ENCODE data around the gene INPP5D. TPM values are rescaled to one million over a fixed set of nuclear protein-coding genes. Genes with fewer than 3 reads are reported as not detected.

Gene INPP5D
- polyA plus RNA-seq, 1 of the 3 experiments (the other 2 are of a cell fraction) = 1.3 TPM

DNA sequence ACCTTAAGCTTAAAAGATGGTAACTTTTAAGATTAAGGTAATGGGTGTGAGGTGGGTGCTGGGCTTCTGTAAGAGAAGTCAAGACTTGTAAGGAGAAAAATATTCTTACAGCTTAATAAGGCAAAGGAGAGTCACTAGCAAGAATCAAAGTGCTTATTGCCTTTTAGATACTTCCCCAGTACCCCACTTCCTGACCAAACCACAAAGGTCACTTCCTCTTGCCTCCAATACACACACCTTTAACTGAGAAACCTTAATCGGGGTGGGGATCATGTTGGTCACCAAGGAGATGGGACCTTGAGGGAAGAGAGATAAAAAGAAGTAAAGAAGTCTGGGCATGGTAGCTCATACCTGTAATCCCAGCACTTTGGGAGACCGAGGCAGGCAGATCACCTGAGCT is 180.8 kb downstream of the INPP5D start:
- Histone ChIP-seq H3F3A (replicated peaks; ENCODE audit: insufficient read depth) (no peaks in the 10 kb centered on the region), H2AFZ (ENCODE audit: low read depth) (no peak overlapping the region), H3K4me2 (no peak overlapping the region), H4K20me1 (ENCODE audit: insufficient read depth) (no peaks in the 10 kb centered on the region), H3K36me3 (replicated peaks in 1 of 2; ENCODE audit: control insufficient read depth in 1 of 2, insufficient read depth in 2 of 2, low read length in 1 of 2) (no peaks in the 10 kb centered on the region), H3K79me2 (ENCODE audit: insufficient read depth) (no peaks in the 10 kb centered on the region), H3K4me1 (ENCODE audit: control insufficient read depth in 1 of 2, insufficient read depth in 2 of 2, low read depth in 1 of 2, low read length in 1 of 2) (no peaks in the 10 kb centered on the region), H3K4me3 (ENCODE audit: low read depth in 2 of 2, low read length in 1 of 2) (no peak overlapping the region), H3K9ac (no peak overlapping the region), H3K27me3 (ENCODE audit: insufficient read depth) (no peaks in the 10 kb centered on the region), H3K27ac (ENCODE audit: low read depth in 2 of 2, low read length in 1 of 2) (no peak overlapping the region), H3K9me2 (no peaks in the 10 kb centered on the region), H3K9me3 (no peaks in the 10 kb centered on the region)
- CTCF ChIA-PET = interaction anchor here (3.1 kb wide), 1 partner anchor 10 kb away, joined by 13 read pairs; the partner anchor contains the start of gene ATG16L1
- 31% methylated on average over 2 of the region's 2 CpGs for WGBS (ENCODE audit: low lambda C conversion rate)
- POLR2A ChIA-PET = no interaction called here
- no peak for DNase-seq
- no peak for TF ChIP-seq GATA2 (CRISPR knock-in tag; IDR thresholded peaks at IDR 0.05)
- TF ChIP-seq, protein P1, sequence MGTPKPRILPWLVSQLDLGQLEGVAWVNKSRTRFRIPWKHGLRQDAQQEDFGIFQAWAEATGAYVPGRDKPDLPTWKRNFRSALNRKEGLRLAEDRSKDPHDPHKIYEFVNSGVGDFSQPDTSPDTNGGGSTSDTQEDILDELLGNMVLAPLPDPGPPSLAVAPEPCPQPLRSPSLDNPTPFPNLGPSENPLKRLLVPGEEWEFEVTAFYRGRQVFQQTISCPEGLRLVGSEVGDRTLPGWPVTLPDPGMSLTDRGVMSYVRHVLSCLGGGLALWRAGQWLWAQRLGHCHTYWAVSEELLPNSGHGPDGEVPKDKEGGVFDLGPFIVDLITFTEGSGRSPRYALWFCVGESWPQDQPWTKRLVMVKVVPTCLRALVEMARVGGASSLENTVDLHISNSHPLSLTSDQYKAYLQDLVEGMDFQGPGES (IDR thresholded peaks at IDR 0.05; ENCODE audit: low read depth, low read length) = no peak
- no peak for TF ChIP-seq RFX5 (IDR thresholded peaks at IDR 0.05; ENCODE audit: low read length)
- no peak for TF ChIP-seq ELF1 (IDR thresholded peaks at IDR 0.05)
- no peak for TF ChIP-seq POLR2AphosphoS5 (IDR thresholded peaks at IDR 0.05; ENCODE audit: low read depth, low read length)
- TF ChIP-seq TAF1 (IDR thresholded peaks at IDR 0.05; ENCODE audit: borderline replicate concordance, low read depth, low read length) = no peak

DNA sequence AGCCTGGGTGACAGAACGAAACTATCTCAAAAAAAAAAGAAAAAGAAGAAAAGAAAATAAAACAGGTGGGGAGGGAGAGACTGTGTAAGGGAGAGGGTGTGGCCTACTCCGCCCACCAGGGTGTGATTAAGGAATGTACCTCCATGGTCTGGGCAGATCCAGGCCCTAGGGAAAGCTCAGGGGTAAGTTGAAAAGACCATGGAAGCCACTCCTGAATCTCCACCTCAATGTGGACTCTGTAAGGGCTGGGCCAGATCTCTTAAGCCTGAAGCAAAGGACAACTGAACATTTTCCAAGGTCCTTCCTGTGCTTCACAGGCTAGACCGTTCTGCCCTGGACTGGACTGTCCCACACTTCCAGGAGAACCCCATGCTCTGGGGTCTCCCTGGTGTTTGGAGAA is 181.7 kb downstream of the INPP5D start:
- CTCF ChIA-PET = interaction anchor here (0.7 to 3.1 kb wide), 2 partner anchors 9 to 188 kb away, joined by 3 to 13 read pairs; partner anchors contain the start of gene ATG16L1
- Histone ChIP-seq H3K4me2 (no peak overlapping the region), H3K27me3 (ENCODE audit: insufficient read depth) (no peaks in the 10 kb centered on the region), H3F3A (replicated peaks; ENCODE audit: insufficient read depth) (no peaks in the 10 kb centered on the region), H2AFZ (ENCODE audit: low read depth) (no peak overlapping the region), H3K9me2 (no peaks in the 10 kb centered on the region), H3K4me3 (ENCODE audit: low read depth in 2 of 2, low read length in 1 of 2) (no peak overlapping the region), H3K36me3 (replicated peaks in 1 of 2; ENCODE audit: control insufficient read depth in 1 of 2, insufficient read depth in 2 of 2, low read length in 1 of 2) (no peaks in the 10 kb centered on the region), H3K9ac (no peak overlapping the region), H4K20me1 (ENCODE audit: insufficient read depth) (no peaks in the 10 kb centered on the region), H3K79me2 (ENCODE audit: insufficient read depth) (no peaks in the 10 kb centered on the region), H3K9me3 (no peaks in the 10 kb centered on the region), H3K27ac (ENCODE audit: low read depth in 2 of 2, low read length in 1 of 2) (no peak overlapping the region), H3K4me1 (ENCODE audit: control insufficient read depth in 1 of 2, insufficient read depth in 2 of 2, low read depth in 1 of 2, low read length in 1 of 2) (no peaks in the 10 kb centered on the region)
- DNase-seq = no peak
- TF ChIP-seq, protein P2, sequence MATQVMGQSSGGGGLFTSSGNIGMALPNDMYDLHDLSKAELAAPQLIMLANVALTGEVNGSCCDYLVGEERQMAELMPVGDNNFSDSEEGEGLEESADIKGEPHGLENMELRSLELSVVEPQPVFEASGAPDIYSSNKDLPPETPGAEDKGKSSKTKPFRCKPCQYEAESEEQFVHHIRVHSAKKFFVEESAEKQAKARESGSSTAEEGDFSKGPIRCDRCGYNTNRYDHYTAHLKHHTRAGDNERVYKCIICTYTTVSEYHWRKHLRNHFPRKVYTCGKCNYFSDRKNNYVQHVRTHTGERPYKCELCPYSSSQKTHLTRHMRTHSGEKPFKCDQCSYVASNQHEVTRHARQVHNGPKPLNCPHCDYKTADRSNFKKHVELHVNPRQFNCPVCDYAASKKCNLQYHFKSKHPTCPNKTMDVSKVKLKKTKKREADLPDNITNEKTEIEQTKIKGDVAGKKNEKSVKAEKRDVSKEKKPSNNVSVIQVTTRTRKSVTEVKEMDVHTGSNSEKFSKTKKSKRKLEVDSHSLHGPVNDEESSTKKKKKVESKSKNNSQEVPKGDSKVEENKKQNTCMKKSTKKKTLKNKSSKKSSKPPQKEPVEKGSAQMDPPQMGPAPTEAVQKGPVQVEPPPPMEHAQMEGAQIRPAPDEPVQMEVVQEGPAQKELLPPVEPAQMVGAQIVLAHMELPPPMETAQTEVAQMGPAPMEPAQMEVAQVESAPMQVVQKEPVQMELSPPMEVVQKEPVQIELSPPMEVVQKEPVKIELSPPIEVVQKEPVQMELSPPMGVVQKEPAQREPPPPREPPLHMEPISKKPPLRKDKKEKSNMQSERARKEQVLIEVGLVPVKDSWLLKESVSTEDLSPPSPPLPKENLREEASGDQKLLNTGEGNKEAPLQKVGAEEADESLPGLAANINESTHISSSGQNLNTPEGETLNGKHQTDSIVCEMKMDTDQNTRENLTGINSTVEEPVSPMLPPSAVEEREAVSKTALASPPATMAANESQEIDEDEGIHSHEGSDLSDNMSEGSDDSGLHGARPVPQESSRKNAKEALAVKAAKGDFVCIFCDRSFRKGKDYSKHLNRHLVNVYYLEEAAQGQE (IDR thresholded peaks at IDR 0.05; ENCODE audit: low read depth, low read length) = no peak
- TF ChIP-seq TAF1 (IDR thresholded peaks at IDR 0.05; ENCODE audit: borderline replicate concordance, low read depth, low read length) (no peak), POLR2AphosphoS5 (IDR thresholded peaks at IDR 0.05; ENCODE audit: low read depth, low read length) (no peak), TEAD4 (IDR thresholded peaks at IDR 0.05; ENCODE audit: borderline replicate concordance, insufficient read depth) (no peak), CHD2 (IDR thresholded peaks at IDR 0.05; ENCODE audit: low read length, partially characterized antibody) (no peak), GATA2 (CRISPR knock-in tag; IDR thresholded peaks at IDR 0.05) (no peak), FOXM1 (IDR thresholded peaks at IDR 0.05; ENCODE audit: low read depth) (no peak), MEF2A (IDR thresholded peaks at IDR 0.05; ENCODE audit: borderline replicate concordance, low read depth) (no peak), YY1 (IDR thresholded peaks at IDR 0.05; ENCODE audit: low read depth) (no peak), EZH2phosphoT487 (IDR thresholded peaks at IDR 0.05; ENCODE audit: borderline replicate concordance, low read depth) (no peak), JUND (IDR thresholded peaks at IDR 0.05) (no peak), ELF1 (IDR thresholded peaks at IDR 0.05) (no peak)
- TF ChIP-seq, protein P3, sequence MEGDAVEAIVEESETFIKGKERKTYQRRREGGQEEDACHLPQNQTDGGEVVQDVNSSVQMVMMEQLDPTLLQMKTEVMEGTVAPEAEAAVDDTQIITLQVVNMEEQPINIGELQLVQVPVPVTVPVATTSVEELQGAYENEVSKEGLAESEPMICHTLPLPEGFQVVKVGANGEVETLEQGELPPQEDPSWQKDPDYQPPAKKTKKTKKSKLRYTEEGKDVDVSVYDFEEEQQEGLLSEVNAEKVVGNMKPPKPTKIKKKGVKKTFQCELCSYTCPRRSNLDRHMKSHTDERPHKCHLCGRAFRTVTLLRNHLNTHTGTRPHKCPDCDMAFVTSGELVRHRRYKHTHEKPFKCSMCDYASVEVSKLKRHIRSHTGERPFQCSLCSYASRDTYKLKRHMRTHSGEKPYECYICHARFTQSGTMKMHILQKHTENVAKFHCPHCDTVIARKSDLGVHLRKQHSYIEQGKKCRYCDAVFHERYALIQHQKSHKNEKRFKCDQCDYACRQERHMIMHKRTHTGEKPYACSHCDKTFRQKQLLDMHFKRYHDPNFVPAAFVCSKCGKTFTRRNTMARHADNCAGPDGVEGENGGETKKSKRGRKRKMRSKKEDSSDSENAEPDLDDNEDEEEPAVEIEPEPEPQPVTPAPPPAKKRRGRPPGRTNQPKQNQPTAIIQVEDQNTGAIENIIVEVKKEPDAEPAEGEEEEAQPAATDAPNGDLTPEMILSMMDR (IDR thresholded peaks at IDR 0.05) = no peak
- POLR2A ChIA-PET = no interaction called here
- WGBS (ENCODE audit: low lambda C conversion rate) = 87% methylated on average over 3 of the region's 3 CpGs
